D721Med (cell line): Measurements from ENCODE around the gene PPP1R27.

Experiments used
- DNase-seq: peaks from one replicate; pipeline ENCODE4 v3.0.0; 2011; ENCODE audit warnings: low spot score; ENCODE audit not compliant: insufficient read length
- FAIRE-seq: peaks from 2 replicates; lab custom pipeline; 2011; peaks lifted over from hg19 to GRCh38; lab: Jason Lieb, UNC
- TF ChIP-seq, protein P1 (sequence below): IDR thresholded peaks from 2 replicates; pipeline ENCODE4 v1.5.1; 2012; ENCODE audit warnings: mild to moderate bottlenecking, control low read depth; ENCODE audit not compliant: insufficient read depth; ENCODE audit errors: missing control alignments

Gene PPP1R27

DNA sequence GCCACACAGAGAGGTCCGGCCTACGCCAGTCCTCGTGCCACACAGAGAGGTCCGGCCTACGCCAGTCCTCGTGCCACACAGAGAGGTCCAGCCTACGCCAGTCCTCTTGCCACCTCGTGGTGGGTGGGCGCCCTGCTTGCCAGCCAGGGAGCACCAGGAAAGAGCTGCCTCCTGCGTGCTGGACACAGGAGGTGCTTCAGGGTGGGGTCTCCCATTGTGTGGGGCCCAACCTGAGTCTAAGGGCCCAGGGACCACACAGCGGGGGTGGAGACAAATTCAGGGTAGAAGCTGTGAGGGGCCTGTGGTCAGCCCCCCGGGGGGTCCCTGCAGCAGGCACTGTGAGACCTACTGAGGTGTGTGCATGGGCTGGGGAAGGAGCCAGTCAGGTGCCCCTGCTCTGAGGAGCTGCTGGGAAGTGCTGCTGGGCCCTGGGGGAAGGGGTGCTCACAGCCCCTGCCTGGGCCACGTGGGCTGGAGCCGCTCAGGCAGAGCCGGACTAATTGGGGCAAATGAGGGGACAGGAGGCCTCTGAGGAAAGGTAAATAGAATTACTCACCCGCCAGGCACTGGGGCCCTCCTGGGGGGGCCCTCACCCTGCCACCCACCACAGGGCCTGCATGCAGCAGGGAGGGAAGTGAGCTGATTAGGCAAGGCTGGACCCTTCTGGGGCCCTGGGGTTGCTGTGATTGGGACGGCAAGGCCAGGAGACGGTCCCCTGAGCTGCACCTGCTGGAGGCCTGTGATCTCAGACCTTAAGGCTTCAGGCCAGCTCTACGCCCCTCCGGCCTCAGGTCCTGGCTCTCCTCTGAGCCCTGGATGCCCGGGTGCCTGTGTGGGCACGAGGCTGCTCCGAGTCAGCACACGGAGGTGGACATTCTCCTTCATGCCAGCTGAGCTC lies 19.9 kb downstream of the PPP1R27 start:
- TF ChIP-seq, protein P1, sequence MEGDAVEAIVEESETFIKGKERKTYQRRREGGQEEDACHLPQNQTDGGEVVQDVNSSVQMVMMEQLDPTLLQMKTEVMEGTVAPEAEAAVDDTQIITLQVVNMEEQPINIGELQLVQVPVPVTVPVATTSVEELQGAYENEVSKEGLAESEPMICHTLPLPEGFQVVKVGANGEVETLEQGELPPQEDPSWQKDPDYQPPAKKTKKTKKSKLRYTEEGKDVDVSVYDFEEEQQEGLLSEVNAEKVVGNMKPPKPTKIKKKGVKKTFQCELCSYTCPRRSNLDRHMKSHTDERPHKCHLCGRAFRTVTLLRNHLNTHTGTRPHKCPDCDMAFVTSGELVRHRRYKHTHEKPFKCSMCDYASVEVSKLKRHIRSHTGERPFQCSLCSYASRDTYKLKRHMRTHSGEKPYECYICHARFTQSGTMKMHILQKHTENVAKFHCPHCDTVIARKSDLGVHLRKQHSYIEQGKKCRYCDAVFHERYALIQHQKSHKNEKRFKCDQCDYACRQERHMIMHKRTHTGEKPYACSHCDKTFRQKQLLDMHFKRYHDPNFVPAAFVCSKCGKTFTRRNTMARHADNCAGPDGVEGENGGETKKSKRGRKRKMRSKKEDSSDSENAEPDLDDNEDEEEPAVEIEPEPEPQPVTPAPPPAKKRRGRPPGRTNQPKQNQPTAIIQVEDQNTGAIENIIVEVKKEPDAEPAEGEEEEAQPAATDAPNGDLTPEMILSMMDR, result no peak
- DNase-seq (no peak), FAIRE-seq (no peak)

DNA sequence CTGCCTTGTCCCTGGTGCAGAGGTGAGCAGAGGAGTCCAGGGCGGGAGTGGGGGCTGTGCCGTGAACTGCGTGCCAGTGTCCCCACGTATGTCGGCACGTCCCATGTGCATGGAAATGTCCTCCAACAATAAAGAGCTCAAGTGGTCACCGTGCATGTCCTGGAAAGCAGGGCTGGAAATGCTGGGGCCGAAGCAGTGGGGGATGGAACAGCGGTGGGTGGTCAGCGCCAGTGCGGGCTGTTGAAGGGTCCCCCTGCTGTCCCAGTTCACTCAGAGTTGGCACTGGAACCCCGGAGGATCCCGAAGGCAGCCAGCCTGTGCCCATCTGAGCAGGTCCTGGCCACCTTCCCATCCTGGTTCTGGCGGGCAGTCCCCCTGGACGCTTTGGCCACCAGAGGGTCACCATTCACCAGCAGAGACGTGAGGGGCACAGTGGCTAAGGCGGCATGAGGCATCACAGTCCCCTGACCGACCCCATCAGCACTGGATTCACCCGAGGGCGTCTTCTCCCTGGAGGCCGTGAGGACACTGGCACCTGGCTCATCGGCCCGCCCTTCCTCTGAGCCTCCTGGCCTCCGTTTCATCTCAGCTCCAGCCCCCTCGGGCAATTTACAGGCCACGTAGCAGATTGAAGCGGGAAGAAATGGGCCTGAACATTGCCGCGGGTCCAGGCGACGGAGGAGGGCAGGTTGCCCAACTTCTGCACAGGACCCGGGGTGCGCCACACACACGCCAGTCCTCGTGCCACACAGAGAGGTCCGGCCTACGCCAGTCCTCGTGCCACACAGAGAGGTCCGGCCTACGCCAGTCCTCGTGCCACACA lies 20.8 kb downstream of the PPP1R27 start:
- FAIRE-seq (no peak), DNase-seq (no peak)
- TF ChIP-seq, protein P1, result no peak

DNA sequence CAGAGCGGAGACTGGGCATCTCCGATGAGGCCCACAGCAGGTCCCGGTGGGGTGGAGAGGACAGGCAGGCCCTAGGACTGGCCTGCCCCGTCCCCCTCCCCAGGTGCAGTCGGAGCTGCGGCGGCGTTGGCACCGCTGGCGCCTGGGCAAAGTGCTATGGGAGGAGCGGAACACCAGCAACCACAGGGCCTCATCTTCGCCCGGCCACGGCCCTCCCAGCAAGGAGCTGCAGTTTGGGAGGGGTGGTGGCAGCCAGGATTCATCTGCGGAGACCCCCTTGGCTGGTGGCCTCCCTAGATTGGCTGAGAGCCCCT lies 21.5 kb downstream of the PPP1R27 start:
- TF ChIP-seq, protein P1, result no peak
- DNase-seq (no peak), FAIRE-seq (no peak)

DNA sequence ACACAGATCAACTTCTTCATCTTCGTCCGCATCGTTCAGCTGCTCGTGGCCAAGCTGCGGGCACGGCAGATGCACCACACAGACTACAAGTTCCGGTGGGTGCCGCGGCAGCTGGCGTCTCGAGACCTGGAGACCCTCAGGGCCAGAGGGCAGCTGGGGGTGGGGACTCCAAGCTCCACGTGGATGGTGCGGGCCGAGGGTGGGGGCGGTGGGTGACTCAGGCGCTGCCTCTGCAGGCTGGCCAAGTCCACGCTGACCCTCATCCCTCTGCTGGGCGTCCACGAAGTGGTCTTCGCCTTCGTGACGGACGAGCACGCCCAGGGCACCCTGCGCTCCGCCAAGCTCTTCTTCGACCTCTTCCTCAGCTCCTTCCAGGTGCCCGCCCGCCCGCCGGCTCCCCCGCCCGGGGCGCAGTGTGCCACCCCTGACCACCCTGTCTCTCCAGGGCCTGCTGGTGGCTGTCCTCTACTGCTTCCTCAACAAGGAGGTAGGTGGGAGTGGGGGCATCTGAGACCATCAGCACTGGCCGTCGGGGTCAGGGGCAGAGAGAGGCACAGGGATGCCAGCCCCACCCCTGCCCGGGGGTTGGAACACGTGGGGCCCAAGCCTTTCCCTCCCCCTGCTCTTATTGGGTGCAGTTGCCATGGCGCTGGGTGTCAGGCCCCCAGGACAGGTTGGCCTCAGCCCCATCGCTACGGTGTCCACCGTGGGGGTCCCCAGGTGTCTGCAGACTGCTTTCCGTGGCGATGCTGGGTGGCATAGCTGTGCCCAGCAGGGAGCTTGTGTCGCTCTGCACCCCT lies 22.1 kb downstream of the PPP1R27 start:
- DNase-seq, result no peak
- no peak for FAIRE-seq

DNA sequence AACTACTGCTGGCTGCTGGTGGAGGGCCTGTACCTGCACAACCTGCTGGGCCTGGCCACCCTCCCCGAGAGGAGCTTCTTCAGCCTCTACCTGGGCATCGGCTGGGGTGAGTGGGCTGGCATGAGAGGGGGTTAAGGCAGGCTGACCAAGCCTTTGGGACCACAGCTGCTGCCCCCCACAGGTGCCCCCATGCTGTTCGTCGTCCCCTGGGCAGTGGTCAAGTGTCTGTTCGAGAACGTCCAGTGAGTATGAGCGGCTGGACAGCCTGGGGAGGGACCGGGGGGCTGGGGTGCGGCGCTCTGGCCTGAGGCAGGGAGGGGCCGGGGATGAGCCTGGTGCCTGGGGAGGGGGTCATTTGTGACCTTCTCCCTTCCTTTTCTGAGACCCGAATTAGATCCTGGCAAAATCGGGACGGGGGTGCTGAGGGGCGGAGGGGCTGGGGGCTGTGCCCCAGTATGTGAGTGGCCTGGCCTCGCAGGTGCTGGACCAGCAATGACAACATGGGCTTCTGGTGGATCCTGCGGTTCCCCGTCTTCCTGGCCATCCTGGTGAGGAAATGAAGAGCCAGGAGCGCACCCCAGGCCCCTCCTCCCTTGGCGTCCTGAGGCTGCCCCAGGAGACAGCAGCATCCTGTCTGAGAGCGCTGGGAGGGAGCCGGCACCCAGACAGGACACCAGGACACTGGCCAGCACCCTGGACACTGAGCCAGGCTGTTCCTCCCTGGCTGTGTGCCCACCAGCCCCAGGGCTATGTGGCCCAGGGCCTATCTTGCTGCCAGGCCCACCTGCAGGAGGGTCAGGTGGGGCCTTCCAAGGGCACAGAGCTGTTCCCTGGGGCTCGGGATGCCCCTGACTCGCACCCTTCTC lies 22.9 kb downstream of the PPP1R27 start:
- FAIRE-seq (no peak), DNase-seq (no peak)
- TF ChIP-seq, protein P1, result no peak

More for the DNA sequence above, 22.1 kb downstream of the PPP1R27 start:
- TF ChIP-seq, protein P1, result no peak
